ENCODE measurements around the gene TRIM52. TPM values are rescaled to one million over a fixed set of nuclear protein-coding genes. Genes with fewer than 3 reads are reported as not detected.
"Not testable (repeated sequence)": the region's sequence is repeated elsewhere in the genome, so short reads cannot be mapped to it uniquely, and the experiment has no call there.

TRIM52 gene
- total and polyA plus RNA-seq, 5 donors from 2014 or later: 28.0 to 40.3 (median 35.7) TPM

- Histone ChIP-seq H3K27me3 (ENCODE audit: control insufficient read depth, insufficient read depth, low read length) (no peaks in the 10 kb centered on the region), H3K4me3 (ENCODE audit: low read depth, low read length) (peak overlapping the region; percentile 83), H3K4me1 (ENCODE audit: control insufficient read depth, insufficient read depth, low read length, poor library complexity, severe bottlenecking) (peaks cover 17% of the 10 kb centered on the region), H3K36me3 (ENCODE audit: control insufficient read depth, insufficient read depth, low read length) (no peaks in the 10 kb centered on the region), H3K9me3 (ENCODE audit: control insufficient read depth in 2 of 2, low read length in 2 of 2) (no peaks in the 10 kb centered on the region), H3K27ac (ENCODE audit: insufficient read depth, low read length, poor library complexity, severe bottlenecking) (peak overlapping the region; percentile 72)
- Mint-ChIP-seq H3K27me3 (peaks cover 14% of the 10 kb centered on the region), H3K4me3 (peak overlapping the region; percentile 80 to 99 (median 90)), H3K4me1 (peaks cover 14 to 42% (median 16%) of the 10 kb centered on the region in 4 donors), H3K27ac (peak overlapping the region; percentile 83 to 93 (median 93)), H3K9me3 (peaks cover 0 to 8% (median 0%) of the 10 kb centered on the region in 7 donors), H3K36me3 (peaks cover 4% of the 10 kb centered on the region)
- peak; percentile 39 to 56 (median 55) for DNase-seq
- ATAC-seq (ENCODE audit: low read depth in 2 of 2): no peak
Measured at GRCh38 chr5:181215997-181216989, 44.6 kb downstream of the TRIM52 start.

- H3K36me3 Mint-ChIP-seq; ATAC-seq (ENCODE audit: low read depth in 2 of 2); H3K27me3 ChIP-seq (ENCODE audit: control insufficient read depth, insufficient read depth, low read length); H3K9me3 Mint-ChIP-seq; H3K9me3 ChIP-seq (ENCODE audit: control insufficient read depth in 2 of 2, low read length in 2 of 2); H3K36me3 ChIP-seq (ENCODE audit: control insufficient read depth, insufficient read depth, low read length); H3K27ac Mint-ChIP-seq; H3K27ac ChIP-seq (ENCODE audit: insufficient read depth, low read length, poor library complexity, severe bottlenecking); DNase-seq; H3K4me3 ChIP-seq (ENCODE audit: low read depth, low read length): not testable (repeated sequence)
- peaks cover 17% of the 10 kb centered on the region for H3K4me1 ChIP-seq (ENCODE audit: control insufficient read depth, insufficient read depth, low read length, poor library complexity, severe bottlenecking)
- H3K4me3 Mint-ChIP-seq: peak overlapping the region in 1 of 4 donors; percentile 34
- H3K4me1 Mint-ChIP-seq: peaks cover 10 to 31% (median 14%) of the 10 kb centered on the region in 4 donors
- H3K27me3 Mint-ChIP-seq: peaks cover 15% of the 10 kb centered on the region
Measured at GRCh38 chr5:181214249-181214648, 46.7 kb downstream of the TRIM52 start.

GRCh38 chr5:181212934-181213333, 48.0 kb downstream of the TRIM52 start:
- Histone ChIP-seq H3K4me1 (ENCODE audit: control insufficient read depth, insufficient read depth, low read length, poor library complexity, severe bottlenecking) (peaks cover 16% of the 10 kb centered on the region), H3K36me3 (ENCODE audit: control insufficient read depth, insufficient read depth, low read length) (no peaks in the 10 kb centered on the region), H3K4me3 (ENCODE audit: low read depth, low read length) (no peak overlapping the region), H3K27me3 (ENCODE audit: control insufficient read depth, insufficient read depth, low read length) (no peaks in the 10 kb centered on the region), H3K27ac (ENCODE audit: insufficient read depth, low read length, poor library complexity, severe bottlenecking) (no peak overlapping the region), H3K9me3 (ENCODE audit: control insufficient read depth in 2 of 2, low read length in 2 of 2) (no peaks in the 10 kb centered on the region)
- ATAC-seq (ENCODE audit: low read depth in 2 of 2) (no peak), DNase-seq (no peak)
- Mint-ChIP-seq H3K4me1 (peaks cover 11 to 29% (median 15%) of the 10 kb centered on the region in 4 donors), H3K4me3 (peak overlapping the region in 1 of 4 donors; percentile 34), H3K27ac (no peak overlapping the region), H3K36me3 (peaks cover under 1% of the 10 kb centered on the region), H3K9me3 (peaks cover 0 to 5% (median 0%) of the 10 kb centered on the region in 7 donors), H3K27me3 (peaks cover 6% of the 10 kb centered on the region)

- Mint-ChIP-seq H3K9me3 (peaks cover 0 to 6% (median 0%) of the 10 kb centered on the region in 7 donors), H3K27ac (peak overlapping the region in 1 of 3 donors; percentile 57)
Measured at GRCh38 chr5:181212080-181212479, 48.9 kb downstream of the TRIM52 start.

GRCh38 chr5:181211208-181211607, 49.7 kb downstream of the TRIM52 start:
- Histone ChIP-seq H3K27ac (ENCODE audit: insufficient read depth, low read length, poor library complexity, severe bottlenecking) (no peak overlapping the region), H3K27me3 (ENCODE audit: control insufficient read depth, insufficient read depth, low read length) (peaks cover 3% of the 10 kb centered on the region), H3K9me3 (ENCODE audit: control insufficient read depth in 2 of 2, low read length in 2 of 2) (no peaks in the 10 kb centered on the region), H3K4me3 (ENCODE audit: low read depth, low read length) (no peak overlapping the region), H3K4me1 (ENCODE audit: control insufficient read depth, insufficient read depth, low read length, poor library complexity, severe bottlenecking) (peaks cover 19% of the 10 kb centered on the region), H3K36me3 (ENCODE audit: control insufficient read depth, insufficient read depth, low read length) (no peaks in the 10 kb centered on the region)
- peaks cover 0 to 9% (median 1%) of the 10 kb centered on the region in 7 donors for H3K9me3 Mint-ChIP-seq
- DNase-seq: no peak
- H3K36me3 Mint-ChIP-seq: peaks cover 3% of the 10 kb centered on the region
- ATAC-seq (ENCODE audit: low read depth in 2 of 2): no peak
- H3K4me3 Mint-ChIP-seq: peak overlapping the region in 1 of 4 donors; percentile 8
- peaks cover 18 to 33% (median 24%) of the 10 kb centered on the region in 4 donors for H3K4me1 Mint-ChIP-seq
- H3K27me3 Mint-ChIP-seq: peaks cover 20% of the 10 kb centered on the region
- no peak overlapping the region for H3K27ac Mint-ChIP-seq

More at GRCh38 chr5:181212080-181212479, 48.9 kb downstream of the TRIM52 start:
- no peak overlapping the region for H3K4me3 Mint-ChIP-seq
- peaks cover 16% of the 10 kb centered on the region for H3K4me1 ChIP-seq (ENCODE audit: control insufficient read depth, insufficient read depth, low read length, poor library complexity, severe bottlenecking)
- no peaks in the 10 kb centered on the region for H3K9me3 ChIP-seq (ENCODE audit: control insufficient read depth in 2 of 2, low read length in 2 of 2)
- no peak for ATAC-seq (ENCODE audit: low read depth in 2 of 2)
- H3K27ac ChIP-seq (ENCODE audit: insufficient read depth, low read length, poor library complexity, severe bottlenecking): no peak overlapping the region
- DNase-seq: no peak
- H3K27me3 Mint-ChIP-seq: peaks cover 12% of the 10 kb centered on the region
- H3K4me1 Mint-ChIP-seq: peaks cover 11 to 31% (median 19%) of the 10 kb centered on the region in 4 donors
- H3K27me3 ChIP-seq (ENCODE audit: control insufficient read depth, insufficient read depth, low read length): no peaks in the 10 kb centered on the region
- no peaks in the 10 kb centered on the region for H3K36me3 ChIP-seq (ENCODE audit: control insufficient read depth, insufficient read depth, low read length)
- no peaks in the 10 kb centered on the region for H3K36me3 Mint-ChIP-seq
- H3K4me3 ChIP-seq (ENCODE audit: low read depth, low read length): no peak overlapping the region

GRCh38 chr5:181210698-181211097, 50.2 kb downstream of the TRIM52 start:
- Mint-ChIP-seq H3K4me3 (peak overlapping the region in 2 of 4 donors; percentile 8 to 47), H3K4me1 (peaks cover 18 to 36% (median 28%) of the 10 kb centered on the region in 4 donors), H3K27me3 (peaks cover 26% of the 10 kb centered on the region)
- H3K27ac ChIP-seq (ENCODE audit: insufficient read depth, low read length, poor library complexity, severe bottlenecking); H3K4me3 ChIP-seq (ENCODE audit: low read depth, low read length); H3K27ac Mint-ChIP-seq; H3K36me3 ChIP-seq (ENCODE audit: control insufficient read depth, insufficient read depth, low read length); H3K27me3 ChIP-seq (ENCODE audit: control insufficient read depth, insufficient read depth, low read length); H3K9me3 ChIP-seq (ENCODE audit: control insufficient read depth in 2 of 2, low read length in 2 of 2); H3K36me3 Mint-ChIP-seq; ATAC-seq (ENCODE audit: low read depth in 2 of 2); DNase-seq; H3K9me3 Mint-ChIP-seq: not testable (repeated sequence)
- H3K4me1 ChIP-seq (ENCODE audit: control insufficient read depth, insufficient read depth, low read length, poor library complexity, severe bottlenecking): peaks cover 20% of the 10 kb centered on the region

- peaks cover 25% of the 10 kb centered on the region for H3K4me1 ChIP-seq (ENCODE audit: control insufficient read depth, insufficient read depth, low read length, poor library complexity, severe bottlenecking)
- Mint-ChIP-seq H3K4me1 (peaks cover 18 to 39% (median 31%) of the 10 kb centered on the region in 4 donors), H3K27me3 (peaks cover 31% of the 10 kb centered on the region)
- not testable (repeated sequence) for H3K36me3 ChIP-seq (ENCODE audit: control insufficient read depth, insufficient read depth, low read length); H3K27me3 ChIP-seq (ENCODE audit: control insufficient read depth, insufficient read depth, low read length); H3K9me3 ChIP-seq (ENCODE audit: control insufficient read depth in 2 of 2, low read length in 2 of 2); H3K27ac Mint-ChIP-seq; ATAC-seq (ENCODE audit: low read depth in 2 of 2); H3K9me3 Mint-ChIP-seq; H3K27ac ChIP-seq (ENCODE audit: insufficient read depth, low read length, poor library complexity, severe bottlenecking); H3K4me3 ChIP-seq (ENCODE audit: low read depth, low read length); H3K4me3 Mint-ChIP-seq; H3K36me3 Mint-ChIP-seq; DNase-seq
Measured at GRCh38 chr5:181210148-181210547, 50.8 kb downstream of the TRIM52 start.
